ENCODE data around the gene ITGB8.
"Not testable (repeated sequence)": the region's sequence is repeated elsewhere in the genome, so short reads cannot be mapped to it uniquely, and the experiment has no call there.

The ITGB8 gene

DNA sequence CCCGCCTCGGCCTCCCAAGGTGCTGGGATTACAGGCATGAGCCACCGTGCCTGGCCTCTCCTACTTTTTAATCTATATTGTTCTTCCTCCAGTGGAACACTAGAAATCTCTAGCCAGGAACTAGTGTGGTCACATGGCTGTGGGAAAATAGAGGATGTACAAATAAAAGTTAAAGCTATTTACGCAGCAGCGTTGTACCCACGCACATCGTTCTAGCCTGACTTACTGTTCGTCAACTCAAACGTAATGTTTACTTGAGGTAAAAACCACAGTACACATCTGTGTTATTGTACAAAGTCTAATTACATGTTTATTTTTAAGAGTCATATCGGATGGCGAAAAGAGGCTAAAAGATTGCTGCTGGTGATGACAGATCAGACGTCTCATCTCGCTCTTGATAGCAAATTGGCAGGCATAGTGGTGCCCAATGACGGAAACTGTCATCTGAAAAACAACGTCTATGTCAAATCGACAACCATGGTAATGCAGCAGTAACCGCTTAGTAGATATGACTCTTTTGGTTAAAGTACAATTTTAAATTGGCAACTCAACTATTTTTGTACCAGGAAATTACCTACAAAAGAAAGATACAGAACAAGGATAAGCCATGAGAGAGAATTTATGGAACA is 50.8 kb downstream of the ITGB8 start:
- no peak for DNase-seq (ENCODE audit: low spot score)

DNA sequence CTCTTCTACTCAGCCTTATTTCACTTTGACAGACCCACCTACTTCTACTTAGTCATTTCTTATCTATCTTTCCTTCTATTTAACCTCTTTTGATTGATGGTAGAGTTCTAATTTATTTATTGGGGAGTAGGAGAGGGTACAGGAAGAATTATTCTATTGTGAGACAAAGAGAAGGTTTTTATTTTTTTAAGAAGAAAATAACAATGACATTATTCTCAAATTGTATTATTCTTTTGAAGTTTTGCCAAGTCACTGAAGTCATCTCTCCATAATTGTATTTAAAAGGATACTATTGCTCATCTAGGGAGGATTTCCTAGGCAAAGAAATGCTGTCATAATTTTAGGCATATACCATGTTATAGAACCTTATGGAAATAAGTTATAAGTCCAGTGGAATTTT is 52.7 kb downstream of the ITGB8 start:
- DNase-seq (ENCODE audit: low spot score) = no peak

DNA sequence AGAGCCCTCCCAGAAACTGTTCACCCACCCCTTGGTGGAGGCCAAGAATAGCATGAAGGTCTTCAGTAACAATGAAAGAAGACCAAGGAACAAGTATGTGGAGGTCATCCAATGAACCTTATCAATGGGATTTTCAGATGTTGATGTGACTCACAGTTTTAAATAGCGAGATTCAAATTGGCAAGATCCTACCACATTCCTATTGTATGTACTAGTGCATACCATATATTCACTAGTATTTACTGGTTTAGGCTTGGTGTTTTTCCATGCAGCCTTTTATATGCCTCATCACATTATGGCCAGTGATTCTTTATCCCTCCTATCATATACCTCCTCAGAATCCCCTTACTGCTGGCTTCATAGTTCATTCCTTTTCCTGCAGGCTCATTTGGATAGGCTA is 54.4 kb downstream of the ITGB8 start:
- DNase-seq (ENCODE audit: low spot score) = no peak

DNA sequence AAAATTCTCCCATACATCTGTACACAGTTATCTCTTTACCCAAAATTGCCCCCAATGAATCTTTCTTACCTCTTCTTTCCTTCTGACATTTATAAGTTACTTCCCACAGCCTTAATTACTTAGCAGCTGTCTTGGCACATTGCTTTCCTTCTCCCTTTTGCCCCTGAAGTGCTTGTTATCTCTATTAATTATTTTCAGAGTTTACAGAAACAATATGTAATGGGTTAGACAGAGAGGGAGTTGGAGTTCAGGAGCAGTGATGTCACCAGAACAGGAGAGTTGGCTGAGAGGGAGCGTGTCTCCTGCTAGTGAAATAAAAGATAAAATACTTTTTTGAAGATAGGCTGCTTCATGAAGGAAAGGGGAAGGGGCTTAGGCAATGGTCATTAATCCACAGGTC is 57.4 kb downstream of the ITGB8 start:
- DNase-seq (ENCODE audit: low spot score) = no peak

DNA sequence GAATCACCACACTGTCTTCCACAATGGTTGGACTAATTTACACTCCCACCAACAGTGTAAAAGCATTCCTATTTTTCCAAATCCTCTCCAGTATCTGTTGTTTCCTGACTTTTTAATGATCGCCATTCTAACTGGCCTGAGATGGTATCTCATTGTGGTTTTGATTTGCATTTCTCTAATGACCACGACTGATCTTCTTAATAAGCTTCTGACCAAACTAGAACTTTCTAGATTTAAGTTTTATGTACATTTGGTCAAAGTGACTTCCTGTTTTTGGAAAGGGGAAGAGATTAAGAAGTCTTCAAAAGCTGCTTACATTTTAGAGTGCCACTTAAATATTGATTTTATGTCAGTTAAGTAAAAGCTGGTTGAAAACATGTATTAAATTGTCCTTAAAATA is 58.5 kb downstream of the ITGB8 start:
- DNase-seq (ENCODE audit: low spot score) = not testable (repeated sequence)

DNA sequence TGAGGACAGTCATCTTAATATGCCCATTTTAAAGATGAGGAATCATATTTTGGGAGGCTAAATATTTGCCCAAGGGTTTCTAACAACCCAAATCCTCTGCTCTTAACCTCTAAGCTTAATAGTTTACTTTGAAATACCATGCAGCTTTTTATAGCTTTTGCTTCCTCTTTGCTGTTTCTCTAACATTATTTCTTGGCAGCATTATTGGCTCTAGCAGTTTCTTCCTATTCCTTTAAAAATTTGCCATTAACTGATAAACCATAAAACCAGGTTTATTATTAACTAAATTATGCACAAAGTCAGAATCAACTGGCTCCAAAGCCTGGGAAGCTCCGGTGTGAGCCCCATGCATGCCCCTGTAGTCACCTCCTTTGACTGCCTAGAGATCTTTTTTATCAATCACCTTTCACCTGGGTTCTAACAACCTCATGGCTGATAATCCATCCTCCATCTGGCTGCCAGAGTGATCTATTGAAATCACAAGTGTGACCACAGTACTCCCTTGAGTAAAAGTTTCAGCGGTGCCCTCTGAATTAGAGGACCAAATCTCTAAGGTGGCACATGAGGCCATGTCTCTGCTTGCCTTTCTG is 62.4 kb downstream of the ITGB8 start:
- DNase-seq (ENCODE audit: low spot score) = no peak

DNA sequence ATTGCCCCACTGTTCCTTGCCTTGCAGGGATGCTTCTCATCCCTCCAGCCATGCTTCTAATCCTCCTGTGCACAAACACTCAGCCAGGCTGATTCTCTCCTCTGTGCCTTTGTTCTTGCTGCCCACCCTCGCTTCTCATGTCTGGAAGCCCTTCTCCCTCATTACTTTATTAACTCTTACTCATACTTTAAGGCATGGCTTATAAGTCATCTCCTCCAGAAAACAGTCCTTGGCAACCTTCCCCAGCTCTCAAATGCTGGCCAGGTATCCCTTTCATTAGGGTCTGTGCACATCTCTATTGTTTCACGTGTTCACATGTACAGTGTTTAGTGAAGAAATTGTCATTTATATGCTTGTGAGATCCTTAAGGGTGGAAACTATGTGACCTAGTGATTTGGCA is 62.9 kb downstream of the ITGB8 start:
- no peak for DNase-seq (ENCODE audit: low spot score)

DNA sequence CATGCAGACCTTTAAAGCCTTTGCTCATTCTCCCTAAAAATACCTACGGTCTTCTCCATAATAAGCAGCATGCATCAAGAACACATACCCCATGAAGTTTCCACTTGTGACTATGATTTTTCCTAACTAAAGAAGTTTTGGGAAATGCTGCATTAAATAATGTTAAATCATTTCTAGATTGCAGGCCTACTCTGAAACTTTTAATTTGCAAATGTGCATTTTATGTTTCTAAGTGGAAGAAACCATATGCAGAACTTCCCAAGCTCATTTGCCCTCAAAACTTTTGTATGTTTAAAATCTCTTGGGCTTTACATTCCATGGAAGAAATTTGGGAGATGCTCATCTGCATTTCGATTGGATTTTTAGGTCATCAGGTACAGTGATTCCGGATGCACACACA is 63.6 kb downstream of the ITGB8 start:
- DNase-seq (ENCODE audit: low spot score) = no peak

DNA sequence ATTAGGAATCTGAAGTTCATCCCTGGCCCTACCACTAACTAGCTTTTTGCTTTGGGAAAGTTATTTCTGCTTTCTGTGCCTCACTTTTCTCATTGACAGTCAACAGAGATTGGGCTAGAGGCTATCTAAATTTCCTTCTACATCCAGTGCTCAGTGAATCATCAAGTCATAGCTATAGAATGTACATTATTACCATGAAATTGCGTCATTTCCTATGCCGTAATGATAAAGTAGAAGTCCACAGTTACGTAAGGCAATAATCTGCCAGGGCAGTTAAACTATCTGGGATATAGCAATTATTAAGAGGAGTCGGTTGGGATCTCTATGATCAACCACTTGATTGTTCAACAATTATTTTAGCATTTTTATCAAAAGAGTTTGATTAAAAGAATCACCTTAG is 64.4 kb downstream of the ITGB8 start:
- DNase-seq (ENCODE audit: low spot score) = no peak

DNA sequence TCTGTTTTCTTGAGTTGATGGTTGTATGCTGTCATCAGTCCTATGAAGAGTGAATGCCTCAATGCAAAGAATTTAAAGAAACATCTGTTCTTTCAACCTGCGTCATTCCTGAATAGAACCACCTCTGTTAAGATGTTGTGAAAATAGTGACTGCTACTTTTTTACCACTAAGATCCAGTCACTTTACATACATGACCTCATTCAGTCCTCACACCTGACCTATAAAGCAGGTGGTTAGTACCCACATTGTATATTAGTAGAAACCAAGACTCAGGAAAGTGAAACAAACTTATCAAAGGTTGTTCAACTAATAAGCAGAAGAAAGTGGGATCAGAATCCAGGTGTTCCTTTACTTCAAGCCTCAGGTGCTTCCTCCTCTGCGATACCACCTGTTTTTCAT is 64.8 kb downstream of the ITGB8 start:
- DNase-seq (ENCODE audit: low spot score) = no peak

DNA sequence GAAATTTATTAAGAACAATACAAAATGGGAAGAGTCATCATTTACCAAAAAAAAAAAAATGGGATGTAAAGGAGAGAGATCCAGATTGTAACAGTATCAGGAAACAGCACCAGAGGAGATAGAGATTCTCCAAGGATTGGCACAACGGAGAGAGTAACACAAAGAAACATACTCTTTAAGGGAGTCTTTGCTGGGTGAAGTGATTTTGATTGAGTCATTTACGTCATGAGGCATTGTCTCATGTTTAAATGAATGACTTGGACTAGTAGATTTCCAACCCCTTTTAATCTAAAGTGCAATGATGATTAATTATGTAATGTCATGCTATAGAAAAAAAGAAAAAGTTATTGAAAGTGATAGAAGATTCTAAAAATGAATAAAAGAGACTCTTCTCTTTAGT is 68.8 kb downstream of the ITGB8 start:
- DNase-seq (ENCODE audit: low spot score) = no peak

DNA sequence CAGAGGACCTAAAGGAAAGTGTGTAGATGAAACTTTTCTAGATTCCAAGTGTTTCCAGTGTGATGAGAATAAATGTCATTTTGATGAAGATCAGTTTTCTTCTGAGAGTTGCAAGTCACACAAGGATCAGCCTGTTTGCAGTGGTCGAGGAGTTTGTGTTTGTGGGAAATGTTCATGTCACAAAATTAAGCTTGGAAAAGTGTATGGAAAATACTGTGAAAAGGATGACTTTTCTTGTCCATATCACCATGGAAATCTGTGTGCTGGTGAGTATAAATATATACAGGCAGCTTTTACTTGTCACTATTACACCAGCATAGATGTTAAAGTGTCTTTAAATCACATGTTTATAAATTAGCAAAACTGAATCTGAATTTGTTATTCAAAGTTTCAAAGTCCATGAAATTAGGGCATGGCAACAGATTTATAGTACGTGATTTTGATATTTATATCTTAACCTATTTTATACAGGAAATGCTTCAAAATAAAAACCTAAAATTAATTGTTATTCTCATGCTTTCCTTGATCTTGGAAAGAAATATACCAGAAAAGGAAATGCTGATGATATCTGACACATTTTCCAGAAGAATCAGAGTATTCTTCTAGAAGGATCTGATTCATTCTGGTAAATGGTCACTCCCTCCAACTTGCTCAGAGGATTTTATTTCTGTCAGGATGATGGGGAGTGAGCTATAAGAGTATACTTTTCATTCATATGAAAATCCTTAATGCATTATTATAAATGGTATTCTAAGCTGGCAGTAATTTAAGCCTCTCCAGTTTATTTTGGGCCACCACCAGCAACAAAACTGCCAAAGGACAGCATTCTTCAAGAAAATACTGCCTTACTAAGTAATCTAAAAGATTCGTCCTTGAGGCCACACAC is 71.4 kb downstream of the ITGB8 start:
- DNase-seq (ENCODE audit: low spot score) = no peak

DNA sequence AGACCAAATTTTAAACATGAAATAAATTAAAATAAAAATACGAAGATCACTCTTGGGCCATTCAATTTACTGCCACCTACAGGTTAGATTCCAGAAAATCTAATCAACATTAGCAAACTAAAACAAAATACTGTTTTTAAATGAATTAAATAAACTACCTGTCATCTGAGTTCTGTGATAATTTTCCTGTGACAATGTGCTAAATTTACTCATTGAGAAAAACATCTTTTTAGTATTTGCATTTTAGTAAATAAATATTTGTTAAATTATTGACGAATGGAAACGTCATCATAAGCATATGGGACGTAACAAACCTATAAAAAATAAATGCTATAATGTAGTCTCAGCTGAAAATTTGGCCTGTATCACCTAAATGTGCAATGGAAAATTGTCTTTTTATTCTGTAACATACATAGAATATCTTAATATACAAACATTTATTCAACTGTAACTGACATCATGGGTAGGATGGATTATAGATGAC is 72.1 kb downstream of the ITGB8 start:
- no peak for DNase-seq (ENCODE audit: low spot score)

DNA sequence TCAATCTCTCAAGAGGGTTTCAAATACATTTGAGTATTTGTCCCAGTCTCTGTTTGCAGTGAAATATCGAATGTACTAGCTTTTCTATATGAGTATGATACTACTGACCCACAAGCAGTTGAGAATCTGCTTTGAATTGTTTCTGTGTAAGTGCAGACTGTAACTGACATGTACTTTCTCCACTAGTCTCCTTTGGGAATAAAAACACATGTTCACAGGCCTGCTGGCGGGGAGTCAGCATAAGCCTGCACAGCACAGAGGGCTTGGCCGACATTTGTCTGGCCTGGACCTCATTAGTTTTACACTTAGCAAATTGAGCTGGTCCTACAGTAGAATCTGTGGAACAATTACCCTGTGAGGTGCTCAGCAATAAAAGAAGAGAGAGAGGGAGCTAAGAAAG is 72.6 kb downstream of the ITGB8 start:
- no peak for DNase-seq (ENCODE audit: low spot score)

DNA sequence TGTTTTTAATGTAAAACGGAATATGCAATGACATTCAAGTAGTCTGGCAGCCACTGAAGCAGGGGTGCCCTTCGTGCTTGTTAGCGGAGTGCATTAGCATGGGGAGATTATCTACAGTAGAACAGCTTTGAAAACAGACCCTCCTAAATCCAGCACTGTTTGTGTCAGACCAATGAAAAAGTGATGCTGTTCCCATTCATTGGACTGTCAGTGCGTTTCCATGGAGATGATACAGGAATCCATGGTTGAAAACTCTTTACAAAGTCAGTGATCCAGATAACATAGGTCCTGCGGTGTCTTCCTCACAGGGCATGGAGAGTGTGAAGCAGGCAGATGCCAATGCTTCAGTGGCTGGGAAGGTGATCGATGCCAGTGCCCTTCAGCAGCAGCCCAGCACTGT is 73.6 kb downstream of the ITGB8 start:
- DNase-seq (ENCODE audit: low spot score) = no peak

DNA sequence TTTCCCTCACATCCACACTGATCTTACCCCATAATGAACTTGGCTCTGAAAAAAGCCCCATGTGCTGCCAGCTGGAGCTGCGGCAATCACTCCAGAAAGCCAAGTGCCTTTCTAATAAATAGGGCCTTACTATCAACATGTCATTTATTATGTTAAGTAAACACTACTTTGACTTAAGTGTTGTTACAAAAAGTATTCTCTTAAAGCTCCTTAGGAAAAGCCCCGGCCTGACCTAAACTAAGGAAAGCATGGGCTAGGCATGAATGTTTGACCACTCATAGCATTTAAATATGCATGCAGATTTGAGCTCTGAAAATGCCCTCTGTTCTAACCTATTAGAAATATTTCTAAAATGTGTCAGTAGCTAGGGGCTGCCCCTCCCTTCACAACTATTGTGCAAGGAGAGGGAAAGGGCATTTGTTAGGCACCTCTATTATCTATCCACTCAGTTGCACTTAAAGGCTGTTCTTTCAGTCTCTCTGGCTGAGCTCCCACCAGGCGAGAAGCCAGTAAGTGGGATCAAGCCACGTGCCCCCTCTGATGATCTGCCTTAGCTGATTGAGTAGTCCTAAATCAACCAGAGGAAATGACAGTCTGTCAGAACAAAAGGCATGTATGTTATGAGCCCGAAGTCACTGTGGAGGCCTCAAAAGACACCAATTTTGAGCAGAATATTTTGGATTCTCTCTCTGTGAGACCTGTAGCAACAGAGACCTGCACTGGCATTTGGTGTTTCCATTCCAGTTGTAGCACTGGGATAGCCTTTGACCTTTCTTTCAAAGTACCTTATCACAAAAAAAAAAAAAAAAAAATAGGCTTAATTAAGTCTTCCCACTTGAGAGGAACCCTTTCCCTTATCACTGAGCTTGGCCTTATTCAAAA is 77.1 kb downstream of the ITGB8 start:
- no peak for DNase-seq (ENCODE audit: low spot score)

DNA sequence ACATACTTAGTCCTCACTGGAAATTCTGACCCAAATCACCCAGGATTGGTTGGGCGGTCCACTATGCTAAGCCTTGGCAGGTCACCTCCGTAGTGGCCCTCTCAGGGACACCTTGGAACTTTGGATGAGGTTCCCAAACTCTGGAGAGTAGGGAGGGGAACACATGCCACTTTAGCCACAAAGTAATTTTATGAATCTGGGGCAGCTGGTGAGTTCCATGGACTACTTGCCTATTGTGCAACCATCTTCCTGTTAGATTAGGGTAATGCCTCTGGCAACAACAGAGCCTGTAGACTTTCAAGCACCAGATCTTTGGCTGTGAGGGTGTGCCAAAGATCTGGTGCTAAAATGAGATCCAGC is 77.7 kb downstream of the ITGB8 start:
- no peak for DNase-seq (ENCODE audit: low spot score)

DNA sequence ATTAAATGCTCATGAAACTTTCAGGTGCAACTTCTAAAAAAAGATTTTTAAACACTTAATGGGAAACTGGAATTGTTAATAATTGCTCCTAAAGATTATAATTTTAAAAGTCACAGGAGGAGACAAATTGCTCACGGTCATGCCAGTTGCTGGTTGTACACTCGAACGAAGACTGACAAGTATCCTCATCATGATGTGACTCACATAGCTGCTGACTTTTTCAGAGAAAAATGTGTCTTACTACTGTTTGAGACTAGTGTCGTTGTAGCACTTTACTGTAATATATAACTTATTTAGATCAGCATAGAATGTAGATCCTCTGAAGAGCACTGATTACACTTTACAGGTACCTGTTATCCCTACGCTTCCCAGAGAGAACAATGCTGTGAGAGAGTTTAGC is 79.3 kb downstream of the ITGB8 start:
- no peak for DNase-seq (ENCODE audit: low spot score)

DNA sequence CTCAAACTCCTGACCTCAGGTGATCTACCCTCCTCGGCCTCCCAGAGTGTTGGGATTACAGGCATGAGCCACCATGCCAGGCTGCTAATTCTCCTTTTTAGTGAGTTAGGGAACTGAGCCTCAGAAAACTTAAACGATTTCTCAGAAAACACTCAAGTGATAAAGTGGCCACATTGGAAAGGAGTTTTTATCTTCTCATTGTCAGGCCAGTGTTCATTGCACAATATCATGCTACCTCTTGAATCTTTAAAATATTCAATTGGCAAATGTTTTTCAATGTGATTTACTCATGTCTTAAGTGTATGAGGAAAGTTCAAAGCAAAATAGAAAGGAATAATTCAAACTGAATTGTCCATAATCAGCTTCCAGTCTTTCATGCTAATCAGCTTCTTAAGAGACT is 80.7 kb downstream of the ITGB8 start:
- no peak for DNase-seq (ENCODE audit: low spot score)

DNA sequence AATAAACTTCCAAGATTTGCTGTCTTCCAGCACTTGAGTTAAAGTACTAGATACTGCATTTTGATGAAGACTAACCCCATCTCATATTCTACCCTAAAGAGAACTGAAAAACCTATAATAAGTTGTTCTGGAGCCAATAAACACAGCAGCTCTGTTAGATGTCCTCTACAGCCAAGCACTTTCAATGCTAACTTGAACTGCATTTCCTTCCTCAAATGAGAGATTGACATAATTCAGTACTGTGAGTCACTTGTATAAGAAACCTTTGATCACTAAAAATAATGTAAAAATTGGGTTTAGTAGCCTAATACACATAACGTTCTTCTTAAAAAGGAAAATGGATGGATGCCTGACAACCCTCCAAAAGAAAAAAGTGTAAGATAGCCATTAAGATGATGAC is 81.3 kb downstream of the ITGB8 start:
- DNase-seq (ENCODE audit: low spot score) = no peak

DNA sequence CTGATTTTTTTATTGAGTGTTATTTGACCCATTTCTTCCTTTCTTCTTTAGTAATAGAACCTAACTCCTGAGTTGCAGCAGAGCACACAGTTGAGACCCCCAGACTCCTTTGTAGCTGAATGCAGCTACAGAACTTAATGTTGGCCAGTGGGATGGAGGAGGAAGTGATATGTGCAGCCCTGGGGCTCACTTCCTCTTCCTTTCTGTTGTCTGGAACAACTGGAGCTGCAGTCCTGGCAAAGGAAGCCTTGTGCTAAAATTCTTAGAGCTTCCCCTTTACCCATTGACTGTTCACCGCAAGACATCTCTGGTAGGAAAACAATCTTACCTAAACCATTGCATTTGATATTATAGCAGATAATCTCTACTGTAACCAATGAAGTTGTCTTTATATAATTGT is 86.6 kb downstream of the ITGB8 start:
- DNase-seq (ENCODE audit: low spot score) = no peak

DNA sequence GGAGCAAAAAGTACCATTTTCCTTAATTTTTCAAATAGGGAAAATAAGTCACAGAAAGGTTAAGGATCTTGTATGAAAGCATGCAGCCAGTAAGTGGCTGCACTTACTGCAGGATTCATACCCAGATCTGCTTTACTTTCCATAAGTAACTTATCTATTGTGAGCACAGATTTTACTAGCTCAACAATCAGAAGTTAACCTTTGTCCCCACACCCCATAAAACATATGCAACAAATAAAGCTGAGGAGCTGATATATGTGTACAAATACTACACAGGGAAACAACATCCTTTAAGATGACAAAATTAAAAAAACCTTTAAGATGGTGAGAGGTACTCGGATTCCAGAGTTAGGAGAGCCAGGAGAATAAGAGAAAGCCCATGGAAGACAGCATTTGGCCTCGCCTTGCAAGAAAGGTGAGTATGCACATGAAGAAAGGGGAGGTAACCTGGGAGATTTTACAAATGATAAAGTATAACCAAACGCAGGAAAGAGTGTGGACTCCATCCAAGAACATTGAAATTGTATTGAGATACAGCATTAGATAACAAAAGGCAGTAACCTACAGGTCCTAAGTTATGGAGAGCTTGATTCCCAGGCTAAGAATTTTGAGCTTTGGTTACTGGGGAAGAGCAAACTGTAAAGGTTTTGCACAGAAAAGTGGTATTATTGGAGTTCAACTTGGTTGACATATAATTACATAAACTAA is 87.1 kb downstream of the ITGB8 start:
- DNase-seq (ENCODE audit: low spot score) = no peak
